Measurements from ENCODE around the gene RASSF10.

GRCh38 chr11:13040969-13041561, 31.9 kb downstream of the RASSF10 start:
- TF ChIP-seq EZH2 (IDR thresholded peaks at IDR 0.05; ENCODE audit: insufficient read depth, poor library complexity, severe bottlenecking) (no peak), EZH2phosphoT487 (IDR thresholded peaks at IDR 0.05; ENCODE audit: insufficient read depth, low read depth) (no peak)

Data from GM23248 (cell line).